Fibroblast of villous mesenchyme (primary cell): ENCODE measurements around the gene PSMD4. TPM values are rescaled to one million over a fixed set of nuclear protein-coding genes. Genes with fewer than 3 reads are reported as not detected.
"Not testable (repeated sequence)": the region's sequence is repeated elsewhere in the genome, so short reads cannot be mapped to it uniquely, and the experiment has no call there.

Experiments used
- DNase-seq: peaks from one replicate; pipeline ENCODE4 v3.0.0-alpha.2; 2010; ENCODE audit warnings: low read depth
- H3K4me3 ChIP-seq: 2 replicates; pipeline ENCODE4 v1.5.1; 2011; ENCODE audit warnings: low read depth, mild to moderate bottlenecking, low read length
- total RNA-seq: library from RNA; depleted of rRNA; stranded (reverse); fragments of >200 nt; gene quantifications from 2 replicates; pipeline ENCODE4 v1.2.3, GENCODE V29; 2012
- TF ChIP-seq, protein P1 (sequence below): IDR thresholded peaks from 2 replicates; pipeline ENCODE4 v1.5.1; 2012; ENCODE audit warnings: low read depth, mild to moderate bottlenecking, low read length; ENCODE audit not compliant: insufficient read depth

PSMD4 gene
- total RNA-seq: 135 and 139 TPM in 2 replicates

DNA sequence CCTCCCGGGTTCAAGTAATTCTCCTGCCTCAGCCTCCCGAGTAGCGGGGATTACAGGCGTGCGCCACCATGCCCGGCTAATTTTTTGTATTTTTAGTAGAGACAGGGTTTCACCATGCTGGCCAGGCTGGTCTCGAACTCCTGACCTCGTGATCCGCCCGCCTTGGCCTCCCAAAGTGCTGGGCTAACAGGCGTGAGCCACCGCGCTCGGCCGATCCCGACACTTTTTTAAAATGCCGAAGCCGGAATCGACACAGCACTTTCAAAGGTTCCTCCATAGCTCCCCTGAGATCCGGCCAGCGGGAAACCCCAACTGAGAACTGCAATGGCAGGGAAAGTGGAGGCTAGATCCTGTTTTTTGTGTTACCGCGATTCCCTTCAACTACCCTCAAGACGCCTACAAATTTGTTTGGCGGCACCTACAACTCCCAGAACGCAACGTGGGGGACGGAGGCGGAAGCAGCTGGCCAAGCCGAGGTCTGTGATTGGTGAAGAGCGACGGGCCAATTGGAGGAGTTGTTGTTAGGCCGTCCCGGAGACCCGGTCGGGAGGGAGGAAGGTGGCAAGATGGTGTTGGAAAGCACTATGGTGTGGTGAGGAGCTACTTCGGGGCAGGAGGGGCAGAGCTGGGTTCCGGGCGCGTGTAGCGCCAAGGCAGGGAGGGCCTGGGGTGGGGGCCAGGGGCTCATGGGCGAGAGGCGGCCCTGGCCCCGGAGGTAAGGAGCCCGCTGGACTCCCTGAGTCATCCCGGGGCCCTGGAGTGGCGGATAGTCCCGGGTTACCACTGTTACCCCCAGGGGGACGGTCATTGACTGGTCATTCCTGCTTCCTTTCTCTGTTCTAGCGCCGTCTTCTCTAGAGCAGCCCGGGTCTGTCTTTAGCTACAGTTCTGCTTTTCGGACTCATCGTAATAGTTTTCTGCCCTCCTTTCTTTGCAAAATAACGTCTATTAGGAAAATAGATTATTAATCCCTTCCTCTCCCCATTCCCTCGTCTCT lies at the start of gene PSMD4:
Gene PSMD4, plus strand, starts transcription at position 518 of the 997 bp plus-strand sequence. Its CDS starts 49 bp downstream, at position 567.
- H3K4me3 ChIP-seq: peak within 1 kb of the TSS; percentile 96
- peak; percentile 98 for DNase-seq
- TF ChIP-seq, protein P1, sequence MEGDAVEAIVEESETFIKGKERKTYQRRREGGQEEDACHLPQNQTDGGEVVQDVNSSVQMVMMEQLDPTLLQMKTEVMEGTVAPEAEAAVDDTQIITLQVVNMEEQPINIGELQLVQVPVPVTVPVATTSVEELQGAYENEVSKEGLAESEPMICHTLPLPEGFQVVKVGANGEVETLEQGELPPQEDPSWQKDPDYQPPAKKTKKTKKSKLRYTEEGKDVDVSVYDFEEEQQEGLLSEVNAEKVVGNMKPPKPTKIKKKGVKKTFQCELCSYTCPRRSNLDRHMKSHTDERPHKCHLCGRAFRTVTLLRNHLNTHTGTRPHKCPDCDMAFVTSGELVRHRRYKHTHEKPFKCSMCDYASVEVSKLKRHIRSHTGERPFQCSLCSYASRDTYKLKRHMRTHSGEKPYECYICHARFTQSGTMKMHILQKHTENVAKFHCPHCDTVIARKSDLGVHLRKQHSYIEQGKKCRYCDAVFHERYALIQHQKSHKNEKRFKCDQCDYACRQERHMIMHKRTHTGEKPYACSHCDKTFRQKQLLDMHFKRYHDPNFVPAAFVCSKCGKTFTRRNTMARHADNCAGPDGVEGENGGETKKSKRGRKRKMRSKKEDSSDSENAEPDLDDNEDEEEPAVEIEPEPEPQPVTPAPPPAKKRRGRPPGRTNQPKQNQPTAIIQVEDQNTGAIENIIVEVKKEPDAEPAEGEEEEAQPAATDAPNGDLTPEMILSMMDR: no peak

DNA sequence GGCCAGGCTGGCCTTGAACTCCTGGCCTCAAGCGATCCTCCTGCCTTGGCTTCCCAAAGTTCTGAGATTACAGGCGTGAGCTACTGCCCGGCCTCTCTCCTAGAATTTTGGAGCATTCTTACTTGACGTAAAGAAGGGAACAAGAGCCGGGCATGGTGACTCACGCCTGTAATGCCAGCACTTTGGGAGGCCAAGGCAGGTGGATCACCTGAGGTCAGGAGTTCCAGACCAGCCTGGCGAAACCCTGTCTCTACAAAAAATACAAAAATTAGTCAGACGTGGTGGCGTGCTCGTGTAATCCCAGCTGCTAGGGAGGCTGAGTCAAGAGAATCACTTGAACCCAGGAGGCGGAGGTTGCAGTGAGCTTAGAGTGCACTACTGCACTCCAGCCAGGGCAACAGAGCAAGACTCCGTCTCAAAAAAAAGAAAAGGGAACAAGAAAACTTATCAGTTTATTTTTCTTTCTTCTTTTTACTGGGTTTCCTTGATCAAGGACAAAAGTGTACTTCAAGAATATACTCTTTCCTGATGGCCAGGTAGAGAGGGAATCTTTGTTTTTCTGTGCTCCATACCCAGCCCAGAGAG lies 49.1 kb upstream of the PSMD4 start:
- H3K4me3 ChIP-seq, DNase-seq: not testable (repeated sequence)

DNA sequence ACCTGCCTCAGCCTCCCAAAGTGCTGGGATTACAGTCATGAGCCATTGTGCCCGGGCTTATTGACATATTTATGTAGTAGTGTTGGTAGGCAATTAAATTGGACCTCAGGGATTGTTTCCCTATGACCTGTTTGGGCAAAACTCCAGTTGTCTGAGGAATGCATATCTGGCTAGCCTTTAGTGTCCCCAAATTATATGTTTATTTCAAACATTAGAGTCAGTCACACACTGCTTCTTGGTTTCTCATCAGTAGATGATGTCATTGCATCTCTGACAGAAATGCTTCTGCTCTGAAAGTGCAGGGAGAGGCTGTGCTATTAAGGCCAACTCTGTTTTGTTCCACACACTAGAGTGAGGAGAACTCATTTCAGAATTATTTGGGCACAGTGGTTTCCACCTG lies 43.7 kb upstream of the PSMD4 start:
- peak; percentile 43 for DNase-seq
- TF ChIP-seq, protein P1: no peak
- H3K4me3 ChIP-seq: no peak overlapping the region

DNA sequence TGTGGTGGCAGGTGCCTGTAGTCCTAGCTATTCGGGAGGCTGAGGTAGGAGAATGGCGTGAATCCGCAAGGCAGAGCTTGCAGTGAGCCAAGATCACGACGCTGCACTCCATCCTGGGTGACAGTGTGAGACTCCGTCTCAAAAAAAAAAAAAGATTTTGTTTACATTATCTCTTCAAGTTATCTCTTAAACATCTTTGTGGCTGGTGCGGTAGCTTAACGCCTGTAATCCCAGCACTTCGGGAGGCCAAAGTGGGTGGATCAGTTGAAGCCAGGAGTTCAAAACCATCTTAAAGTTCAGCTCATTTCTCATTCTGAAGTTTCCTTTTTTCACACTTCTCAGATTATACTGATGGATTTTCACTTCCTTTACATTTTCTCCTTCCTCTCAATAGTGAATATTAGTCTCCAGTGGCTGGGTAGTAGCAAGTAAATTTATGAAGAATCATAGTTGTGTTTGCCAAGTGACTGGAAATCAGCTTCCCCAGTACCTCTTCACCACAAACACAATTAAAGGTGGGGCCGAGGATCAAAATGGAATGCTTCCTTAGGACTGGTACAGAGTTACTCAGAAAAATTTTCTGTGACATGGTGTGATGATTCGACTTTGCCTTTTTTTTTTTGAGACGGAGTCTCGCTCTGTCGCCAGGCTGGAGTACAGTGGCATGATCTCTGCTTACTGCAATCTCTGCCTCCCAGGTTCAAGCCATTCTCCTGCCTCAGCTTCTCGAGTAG lies 42.4 kb upstream of the PSMD4 start:
- TF ChIP-seq, protein P1: no peak
- no peak overlapping the region for H3K4me3 ChIP-seq
- peak; percentile 73 for DNase-seq

DNA sequence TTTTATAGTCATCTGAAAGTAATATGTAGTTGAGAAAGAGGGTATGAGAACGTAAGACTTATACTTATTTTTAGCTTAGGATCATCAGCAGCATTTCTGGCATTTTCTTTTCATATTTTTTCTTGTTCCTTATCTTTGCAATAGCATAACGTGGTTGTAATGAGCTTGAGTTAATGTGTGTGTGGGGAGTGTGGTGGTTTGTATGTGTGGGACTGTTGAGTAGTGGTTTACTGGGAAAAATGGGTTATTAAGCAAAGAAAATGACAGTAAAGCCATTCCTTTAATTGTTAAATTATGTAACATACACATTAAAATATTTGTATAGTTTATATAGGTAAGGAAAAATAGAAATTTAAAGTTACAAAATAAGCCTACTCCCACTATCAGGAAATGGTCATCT lies 41.0 kb upstream of the PSMD4 start:
- DNase-seq: no peak
- H3K4me3 ChIP-seq: no peak overlapping the region
- TF ChIP-seq, protein P1: no peak

DNA sequence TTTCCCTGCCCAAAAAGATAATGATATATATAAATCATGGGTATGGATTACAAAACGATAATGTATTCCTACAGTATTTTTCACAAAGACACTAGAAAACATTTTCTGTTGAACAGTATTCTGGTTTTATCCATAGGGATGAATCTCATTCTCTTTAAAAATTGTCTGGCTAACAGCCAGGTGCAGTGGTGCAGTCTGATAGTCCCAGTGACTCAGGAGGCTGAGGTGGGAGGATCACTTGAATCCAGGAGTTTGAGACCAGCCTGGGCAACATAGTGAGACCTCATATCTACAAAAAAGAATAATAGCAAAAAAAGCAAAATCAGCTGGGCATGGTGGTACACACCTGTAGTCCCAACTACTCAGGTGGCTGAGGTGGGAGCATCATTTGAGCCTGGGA lies 32.9 kb upstream of the PSMD4 start:
- DNase-seq: no peak
- no peak overlapping the region for H3K4me3 ChIP-seq
- TF ChIP-seq, protein P1: no peak

DNA sequence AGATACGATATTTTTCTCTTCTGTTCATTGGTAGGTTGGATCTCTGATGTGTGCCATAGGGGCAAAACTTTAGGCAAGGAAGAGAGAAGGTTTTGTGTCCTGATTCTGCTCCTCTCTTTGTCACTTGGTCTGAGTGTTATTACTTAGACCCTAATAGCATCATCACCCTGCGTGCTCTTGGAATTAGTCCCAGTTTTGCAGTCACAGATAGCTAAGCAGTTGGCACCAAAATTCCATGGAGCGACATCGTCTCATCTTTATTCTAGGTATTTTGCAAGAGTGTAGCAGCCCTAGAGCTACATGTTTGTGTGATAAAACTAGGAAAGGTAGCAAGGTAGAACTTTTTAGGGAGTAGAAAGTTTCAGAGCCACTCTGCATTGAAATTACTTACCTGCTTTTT lies 32.4 kb upstream of the PSMD4 start:
- TF ChIP-seq, protein P1: no peak
- DNase-seq: no peak
- no peak overlapping the region for H3K4me3 ChIP-seq
